ENCODE measurements around the gene SUGCT.

SUGCT gene

DNA sequence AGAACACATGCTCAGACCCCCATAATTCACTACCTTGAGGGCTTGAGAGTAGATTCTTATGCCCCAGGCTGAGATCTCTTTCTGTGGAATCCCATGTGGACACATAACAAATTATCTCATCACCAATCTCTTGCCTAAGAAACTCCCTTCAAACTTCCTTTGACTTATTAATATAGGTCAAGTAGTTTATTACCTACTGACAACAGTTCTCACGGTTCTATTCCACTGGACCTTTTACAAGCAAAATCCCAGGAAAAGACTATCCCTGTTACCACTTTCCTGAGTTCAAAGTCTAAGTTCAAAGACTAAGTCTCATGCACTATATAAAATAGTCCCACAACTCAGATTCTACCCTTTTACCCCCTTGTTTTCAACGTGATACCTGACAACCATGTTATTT, 754.7 kb downstream of the SUGCT start:
- DNase-seq: no peak

DNA sequence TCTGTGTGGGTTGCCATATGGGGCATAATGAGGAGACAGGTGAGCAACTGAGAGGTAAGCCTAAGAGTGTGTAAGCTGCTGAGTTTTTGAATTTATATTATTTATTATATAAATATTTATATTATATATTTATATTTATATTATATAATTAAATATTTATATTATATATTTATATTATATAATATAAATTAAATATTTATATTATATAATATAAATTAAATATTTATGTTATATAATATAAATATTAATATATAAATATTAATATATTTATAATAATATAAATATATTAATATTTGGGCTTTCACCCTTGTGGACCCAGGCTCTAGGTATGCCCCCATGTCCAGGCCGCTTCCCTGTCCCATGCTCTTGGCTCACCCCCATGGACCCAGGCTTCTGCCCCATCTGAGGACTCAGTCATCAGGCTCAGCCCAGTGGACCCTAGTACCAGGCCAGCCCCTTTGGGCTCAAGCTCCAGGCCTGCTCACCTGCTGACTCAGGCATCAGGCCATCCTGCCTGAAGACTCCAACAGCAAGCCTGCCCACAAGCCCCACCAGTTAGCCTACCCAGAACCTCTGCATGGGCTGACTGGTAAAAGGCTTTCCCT, 755.4 kb downstream of the SUGCT start:
- no peak for DNase-seq

DNA sequence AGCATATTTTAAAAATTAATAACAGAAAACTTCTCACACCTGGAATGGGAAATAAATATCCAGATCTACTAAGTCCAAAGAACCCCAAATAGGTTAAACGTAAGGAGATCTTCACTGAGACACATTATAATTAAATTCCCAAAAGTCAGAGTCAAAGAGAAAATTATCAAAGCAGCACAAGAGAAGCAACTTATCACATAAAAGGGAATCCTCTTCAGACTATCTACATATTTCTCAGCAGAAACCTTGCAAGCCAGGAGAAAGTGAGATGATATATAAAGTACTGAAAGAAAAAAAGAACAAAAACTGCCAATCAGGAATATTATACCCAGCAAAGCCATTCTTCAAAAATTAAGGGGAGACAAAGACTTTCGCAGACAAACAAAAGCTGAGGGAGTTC, 756.4 kb downstream of the SUGCT start:
- DNase-seq: no peak

DNA sequence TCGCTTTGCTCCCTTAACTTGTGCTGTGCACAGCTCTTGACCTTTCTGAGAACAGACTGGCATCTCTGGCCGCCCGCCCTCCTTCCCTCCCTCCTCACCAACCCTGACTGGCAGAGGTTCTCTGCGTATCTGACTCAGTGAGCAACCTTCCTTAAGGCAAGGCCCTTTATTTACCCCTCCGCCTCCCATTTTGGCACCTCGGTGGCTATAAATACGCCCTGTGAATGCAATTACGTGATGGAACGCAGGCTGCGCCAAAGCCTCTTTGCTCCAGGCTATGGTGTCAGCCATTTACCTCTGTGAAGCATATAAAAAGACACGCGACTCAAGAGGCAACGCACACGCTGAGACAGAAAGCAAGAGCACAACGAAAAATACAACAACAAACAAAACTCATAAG, 764.3 kb downstream of the SUGCT start:
- no peak for DNase-seq

DNA sequence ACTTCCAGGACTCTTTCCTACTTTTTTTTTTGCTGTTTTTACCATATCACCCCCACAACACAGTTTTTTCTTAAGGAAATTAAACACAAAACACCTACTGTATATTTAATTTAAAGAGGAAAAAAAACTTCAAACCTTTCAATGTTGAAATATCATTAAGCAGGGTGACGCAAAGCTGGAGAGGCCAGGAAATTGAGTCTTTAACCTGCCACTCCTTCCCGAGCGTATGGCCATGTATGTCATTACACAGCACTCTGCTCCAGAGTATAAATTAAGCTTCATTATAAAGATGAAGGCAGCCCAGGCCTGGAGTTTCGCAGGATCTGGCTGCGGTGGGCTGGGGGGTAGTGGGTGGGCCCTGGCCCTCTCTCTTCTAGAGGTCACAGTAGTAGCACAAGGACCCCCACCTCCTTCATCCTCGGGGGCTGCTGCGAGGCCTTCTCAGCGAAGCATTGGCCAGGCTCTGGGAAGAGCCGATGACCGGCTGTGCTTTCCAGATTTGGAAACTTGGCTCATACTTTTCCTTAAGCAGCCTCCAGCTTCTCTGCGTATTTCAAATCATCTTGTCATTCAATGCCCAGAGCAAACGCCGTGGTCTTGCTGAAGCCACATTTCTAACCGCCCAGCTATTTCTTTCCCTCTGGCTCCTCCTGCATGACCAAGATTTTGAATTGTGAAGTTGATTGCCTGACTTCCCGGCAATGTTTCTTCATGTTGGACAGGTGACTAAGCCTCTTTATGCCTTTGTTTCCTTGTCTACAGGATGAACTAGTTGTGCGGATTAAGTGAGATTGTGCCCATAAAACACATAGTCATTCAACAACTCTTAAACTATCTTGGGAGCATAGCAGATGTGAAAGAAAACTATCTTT, 765.1 kb downstream of the SUGCT start:
- no peak for DNase-seq

DNA sequence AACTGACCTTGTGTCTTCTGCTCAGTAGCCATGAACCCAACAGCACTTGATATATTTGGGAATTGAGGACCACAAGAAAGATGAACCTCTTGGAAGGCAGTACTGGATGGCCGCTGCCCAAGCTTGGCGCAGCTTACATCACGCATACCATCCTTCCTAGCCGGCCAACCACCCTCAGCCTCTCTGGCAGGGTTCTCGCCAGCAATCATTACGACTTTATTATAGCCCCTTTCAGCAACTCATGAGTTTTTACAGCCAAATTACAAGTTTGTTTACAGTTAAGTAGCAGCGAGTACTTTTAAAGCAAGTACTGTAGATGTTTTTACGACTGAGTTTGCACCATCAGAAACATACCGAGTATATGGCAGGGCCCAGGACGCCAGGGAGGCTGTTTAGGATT, 769.1 kb downstream of the SUGCT start:
- no peak for DNase-seq

DNA sequence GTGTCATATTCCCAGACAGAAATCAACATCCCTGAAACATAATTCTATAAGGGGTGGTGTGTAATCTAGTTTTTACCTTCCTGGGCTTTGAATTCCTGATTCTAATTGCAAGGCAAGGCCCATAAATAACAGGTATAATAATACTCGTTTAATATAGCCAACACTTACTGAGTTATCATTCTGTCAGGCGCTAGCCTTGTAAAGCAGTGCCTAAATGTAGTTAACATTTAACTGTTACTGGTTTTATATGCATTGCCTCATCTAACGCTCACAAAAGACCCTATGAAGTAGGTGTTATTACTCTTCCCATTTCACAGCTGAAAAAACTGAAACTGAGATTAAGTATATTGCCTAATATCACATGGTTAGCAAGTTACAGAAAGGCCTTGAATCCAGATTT, 772.5 kb downstream of the SUGCT start:
- DNase-seq: no peak

DNA sequence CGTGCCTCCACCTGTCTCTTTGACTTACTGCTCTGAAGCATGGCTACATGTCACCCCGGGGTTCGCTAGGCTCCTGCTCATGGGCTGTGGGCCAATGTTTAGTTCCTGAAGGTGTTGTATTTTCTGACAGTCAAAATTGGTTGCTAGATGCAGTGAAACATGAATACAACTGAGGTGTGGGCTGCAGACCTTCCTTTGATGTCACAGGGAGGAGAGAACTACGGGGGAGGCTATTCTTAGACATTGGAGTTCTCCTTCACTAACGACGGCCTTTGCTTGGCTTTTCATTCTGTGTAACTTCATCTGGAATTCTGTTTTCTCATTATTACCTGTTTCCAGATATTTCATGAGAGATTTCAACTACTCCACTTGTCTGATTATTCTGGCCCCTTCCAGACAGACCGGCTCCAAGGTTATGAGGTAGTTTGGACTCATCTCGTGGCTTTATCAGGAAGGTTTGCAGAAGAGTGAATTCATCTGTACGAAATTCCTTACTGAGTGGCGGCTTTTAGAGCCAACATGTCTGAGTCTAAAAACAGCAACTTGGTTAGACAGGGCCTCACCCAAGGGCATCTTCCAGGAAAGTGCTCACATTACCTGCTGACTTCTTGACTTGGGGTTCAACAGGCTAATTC, 774.7 kb downstream of the SUGCT start:
- DNase-seq: no peak
